K562 (cell line): ENCODE results near the gene ARL16. TPM values are rescaled to one million over a fixed set of nuclear protein-coding genes. Genes with fewer than 3 reads are reported as not detected.

ENCODE experiments used
- HMGN3 ChIP-seq: IDR thresholded peaks from 2 replicates; pipeline ENCODE4 v1.6.1; 2011; ENCODE audit warnings: borderline replicate concordance, low read depth, mild to moderate bottlenecking, mixed read lengths, low read length; ENCODE audit not compliant: insufficient read length; ENCODE audit errors: extremely low read depth
- HMGXB4 ChIP-seq: sonication (generic); formaldehyde crosslinking; IDR thresholded peaks from 2 replicates; pipeline ENCODE4 v1.8.1; 2023; ENCODE audit warnings: mild to moderate bottlenecking, missing genetic modification reagents
- HNRNPLL ChIP-seq: fragments of 200-400 bp; formaldehyde crosslinking; IDR thresholded peaks from 2 replicates; pipeline ENCODE4 v1.6.1; 2017; ENCODE audit warnings: low read length, low read depth, mild to moderate bottlenecking; ENCODE audit not compliant: poor library complexity, severe bottlenecking
- HNRNPUL1 ChIP-seq: fragments of 200-400 bp; formaldehyde crosslinking; IDR thresholded peaks from 2 replicates; pipeline ENCODE4 v1.6.1; 2017; ENCODE audit warnings: low read length
- MAFG ChIP-seq: fragments of 450-650 bp; conservative IDR thresholded peaks from 2 replicates; pipeline ENCODE4 v1.6.1; 2016; ENCODE audit warnings: missing genetic modification characterization, missing compliant biosample characterization
- MEF2A ChIP-seq: IDR thresholded peaks from 2 replicates; pipeline ENCODE4 v1.6.1; 2011; ENCODE audit warnings: low read depth, mild to moderate bottlenecking, low read length, moderate library complexity; ENCODE audit not compliant: control insufficient read depth
- NCOA2 ChIP-seq, 2 experiments: fragments of 450-650 bp; IDR thresholded peaks; 2 replicates each; pipeline ENCODE4 v1.6.1; 2018; ENCODE audit warnings: mild to moderate bottlenecking in 2 of 2, moderate library complexity in 1 of 2; ENCODE audit not compliant: partially characterized antibody in 2 of 2
- NFIC ChIP-seq: fragments of 450-650 bp; IDR thresholded peaks from 2 replicates; pipeline ENCODE4 v1.6.1; 2017; ENCODE audit warnings: mild to moderate bottlenecking, inconsistent platforms
- NONO ChIP-seq, 2 experiments: fragments of 200-400 bp in 1 of 2; fragments of 450-650 bp in 1 of 2; formaldehyde crosslinking in 1 of 2; IDR thresholded peaks; 2 replicates each; pipeline ENCODE4 v1.6.1; 2017; ENCODE audit warnings: low read depth in 2 of 2, mild to moderate bottlenecking in 2 of 2, moderate library complexity in 2 of 2, low read length in 1 of 2
- NR2C1 ChIP-seq, 2 experiments: fragments of 450-650 bp; IDR thresholded peaks; 2 replicates each; pipeline ENCODE4 v1.6.1; 2017; ENCODE audit warnings: mild to moderate bottlenecking in 2 of 2, antibody characterized with exemption in 1 of 2, inconsistent platforms in 1 of 2, missing compliant biosample characterization in 1 of 2, missing genetic modification characterization in 1 of 2
- PYGO2 ChIP-seq: fragments of 450-650 bp; IDR thresholded peaks from 2 replicates; pipeline ENCODE4 v1.6.1; 2016; ENCODE audit warnings: mild to moderate bottlenecking, missing genetic modification characterization, moderate library complexity, missing compliant biosample characterization
- RBM14 ChIP-seq: fragments of 200-400 bp; formaldehyde crosslinking; IDR thresholded peaks from 2 replicates; pipeline ENCODE4 v1.6.1; 2018; ENCODE audit warnings: low read depth, mild to moderate bottlenecking, low read length, moderate library complexity, borderline replicate concordance; ENCODE audit not compliant: insufficient read depth
- SAFB2 ChIP-seq: fragments of 200-400 bp; formaldehyde crosslinking; IDR thresholded peaks from 2 replicates; pipeline ENCODE4 v1.6.1; 2018; ENCODE audit warnings: borderline replicate concordance, low read length, low read depth, moderate library complexity; ENCODE audit not compliant: severe bottlenecking
- TAF7 ChIP-seq: fragments of 450-650 bp; IDR thresholded peaks from 2 replicates; pipeline ENCODE4 v1.6.1; 2016; ENCODE audit warnings: missing genetic modification characterization, missing compliant biosample characterization
- TSC22D4 ChIP-seq: fragments of 450-650 bp; IDR thresholded peaks from 2 replicates; pipeline ENCODE4 v1.6.1; 2016; ENCODE audit warnings: missing genetic modification characterization, missing biosample characterization, control low read depth
- ZFP91 ChIP-seq: sonication (generic); formaldehyde crosslinking; IDR thresholded peaks from 2 replicates; pipeline ENCODE4 v1.8.0; 2022; ENCODE audit warnings: mild to moderate bottlenecking, missing genetic modification reagents
- ZNF263 ChIP-seq: sonication (generic); formaldehyde crosslinking; IDR thresholded peaks from 2 replicates; pipeline ENCODE4 v1.8.0; 2022; ENCODE audit warnings: mild to moderate bottlenecking, missing genetic modification reagents, borderline replicate concordance
- ZNF395 ChIP-seq: fragments of 200-800 bp; sonication (Bioruptor generic); IDR thresholded peaks from 2 replicates; pipeline ENCODE4 v1.6.1; 2017; ENCODE audit warnings: missing genetic modification characterization, missing compliant biosample characterization
- ZNF584 ChIP-seq: fragments of 200-800 bp; sonication (Bioruptor generic); IDR thresholded peaks from 2 replicates; pipeline ENCODE4 v1.6.1; 2016; ENCODE audit warnings: low read depth, mild to moderate bottlenecking, missing genetic modification characterization, missing compliant biosample characterization
- polyA plus RNA-seq, 8 experiments: library from polyadenylated mRNA; depleted of rRNA in 4 of 8; stranded (reverse) in 5 of 8; unstranded in 3 of 8; fragments of >200 nt; fragmentation: Nextera tagmentation in 2 of 8; fragmentation: Illumina TruSeq in 1 of 8; extraction: Ambion mirVana in 2 of 8; extraction: Trizol in 1 of 8; gene quantifications; 2 replicates each; pipeline versions ENCODE4 v1.2.1 to v1.2.3, GENCODE V29; 2011 to 2014; ENCODE audit warnings: inconsistent platforms in 1 of 8, missing spikeins in 1 of 8
- total RNA-seq, 7 experiments: library from RNA; depleted of rRNA in 6 of 7; stranded (reverse); fragments of >200 nt in 6 of 7; fragmentation: Illumina TruSeq in 2 of 7; extraction: Trizol in 2 of 7; gene quantifications; 2 replicates each; pipeline versions ENCODE4 v1.2.1 to v1.2.3, GENCODE V29; 2011 to 2021; ENCODE audit warnings: low replicate concordance in 1 of 7
- TF ChIP-seq, protein P1 (sequence below): conservative IDR thresholded peaks from 2 replicates; pipeline ENCODE4 v1.6.1; 2011; ENCODE audit warnings: low read depth, mild to moderate bottlenecking, low read length; ENCODE audit not compliant: control insufficient read depth

Gene ARL16
- total and polyA plus RNA-seq, 9 of the 15 experiments (the other 6 are each of a cell fraction or from before 2014, with no cell fraction given), result 5.4 to 32.4 (median 22.6) TPM

GRCh38 chr17:81636505-81637288 lies 46.9 kb downstream of the ARL16 start, which contains the start of the genes NPLOC4 and TSPAN10 (continued):
- TF ChIP-seq SAFB2 (no peak), HNRNPUL1 (no peak), ZFP91 (CRISPR knock-in tag) (no peak), TAF7 (peak; percentile 38; the same call in 1 of the 2 replicates), ZNF263 (CRISPR knock-in tag) (no peak), ZNF584 (CRISPR knock-in tag) (no peak), PYGO2 (tag) (no peak), HMGXB4 (CRISPR knock-in tag) (no peak), NCOA2 (IDR thresholded peaks at IDR 0.05; ENCODE audit: partially characterized antibody in 2 of 2) (no peak), MEF2A (no peak), ZNF395 (no peak; the same call in none of the 2 replicates), HNRNPLL (no peak), MAFG (tag) (no peak), RBM14 (0 out of 2 replicates have a peak, but pooled peaks have one; percentile 13), NR2C1 (IDR thresholded peaks at IDR 0.05) (no peak), NR2C1 (tag; IDR thresholded peaks at IDR 0.05) (no peak), NFIC (0 out of 2 replicates have a peak, but pooled peaks have one; percentile 22), NONO (IDR thresholded peaks at IDR 0.05; ENCODE audit: low read depth in 2 of 2, low read length in 1 of 2) (peak; percentile 69 to 97), TSC22D4 (tag) (no peak), HMGN3 (peak; percentile 72)
- TF ChIP-seq, protein P1, sequence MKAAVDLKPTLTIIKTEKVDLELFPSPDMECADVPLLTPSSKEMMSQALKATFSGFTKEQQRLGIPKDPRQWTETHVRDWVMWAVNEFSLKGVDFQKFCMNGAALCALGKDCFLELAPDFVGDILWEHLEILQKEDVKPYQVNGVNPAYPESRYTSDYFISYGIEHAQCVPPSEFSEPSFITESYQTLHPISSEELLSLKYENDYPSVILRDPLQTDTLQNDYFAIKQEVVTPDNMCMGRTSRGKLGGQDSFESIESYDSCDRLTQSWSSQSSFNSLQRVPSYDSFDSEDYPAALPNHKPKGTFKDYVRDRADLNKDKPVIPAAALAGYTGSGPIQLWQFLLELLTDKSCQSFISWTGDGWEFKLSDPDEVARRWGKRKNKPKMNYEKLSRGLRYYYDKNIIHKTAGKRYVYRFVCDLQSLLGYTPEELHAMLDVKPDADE, result peak; percentile 89
